GM12801 (cell line): ENCODE measurements around the gene CDC42BPA.

Experiments
- CTCF ChIP-seq: IDR thresholded peaks from one replicate; pipeline ENCODE4 v1.5.1; 2011; ENCODE audit warnings: control low read depth; ENCODE audit not compliant: insufficient read length; ENCODE audit errors: extremely low read depth

CDC42BPA gene

GRCh38 chr1:227317011-227317451 lies 1.3 kb downstream of the CDC42BPA start:
- no peak for TF ChIP-seq CTCF

- no peak for TF ChIP-seq CTCF
These were observed 1.8 kb downstream of the CDC42BPA start for GRCh38 chr1:227316456-227316855.

- no peak for TF ChIP-seq CTCF
These were observed 2.5 kb downstream of the CDC42BPA start for GRCh38 chr1:227315629-227316346.

GRCh38 chr1:227314014-227314848 lies 4.1 kb downstream of the CDC42BPA start:
- TF ChIP-seq CTCF, result no peak

GRCh38 chr1:227312361-227313025 lies 5.8 kb downstream of the CDC42BPA start:
- no peak for TF ChIP-seq CTCF

- TF ChIP-seq CTCF, result no peak
These were observed 6.8 kb downstream of the CDC42BPA start for GRCh38 chr1:227311389-227312001.
